ENCODE data around the gene HLA-A. TPM values are rescaled to one million over a fixed set of nuclear protein-coding genes. Genes with fewer than 3 reads are reported as not detected.

Gene HLA-A
- total RNA-seq, result 100 to 1,000 TPM; 107 to 561 (median 406) TPM
- long read RNA-seq, transcript HLA-A-203 (8 exons, 1,611 nt), result major isoform, 138 of 165 reads
- long read RNA-seq, partial matches to known transcripts, result 14 of 165 reads
- long read RNA-seq, other reads (novel, unspliced or antisense), result 13 of 165 reads

- DNase-seq, result peak; percentile 90 to 94 (median 93)
- peak; percentile 96 to 98 (median 98) for ATAC-seq
- Histone ChIP-seq H3K36me3 (no peaks in the 10 kb centered on the region), H3K27ac (peak within 1 kb of the TSS; percentile 71 to 95 (median 83)), H3K4me1 (no peaks in the 10 kb centered on the region), H3K4me3 (peak within 1 kb of the TSS; percentile 31 to 56 (median 50)), H3K9me3 (no peaks in the 10 kb centered on the region), H3K27me3 (no peaks in the 10 kb centered on the region)
- intact Hi-C loops (cut with DNase I), result no loop called here
- WGBS (ENCODE audit: insufficient coverage, low coverage, low lambda C conversion rate, missing lambda C conversion rate), result 0% methylated on average over 3 of the region's 68 CpGs
- TF ChIP-seq, protein P1, sequence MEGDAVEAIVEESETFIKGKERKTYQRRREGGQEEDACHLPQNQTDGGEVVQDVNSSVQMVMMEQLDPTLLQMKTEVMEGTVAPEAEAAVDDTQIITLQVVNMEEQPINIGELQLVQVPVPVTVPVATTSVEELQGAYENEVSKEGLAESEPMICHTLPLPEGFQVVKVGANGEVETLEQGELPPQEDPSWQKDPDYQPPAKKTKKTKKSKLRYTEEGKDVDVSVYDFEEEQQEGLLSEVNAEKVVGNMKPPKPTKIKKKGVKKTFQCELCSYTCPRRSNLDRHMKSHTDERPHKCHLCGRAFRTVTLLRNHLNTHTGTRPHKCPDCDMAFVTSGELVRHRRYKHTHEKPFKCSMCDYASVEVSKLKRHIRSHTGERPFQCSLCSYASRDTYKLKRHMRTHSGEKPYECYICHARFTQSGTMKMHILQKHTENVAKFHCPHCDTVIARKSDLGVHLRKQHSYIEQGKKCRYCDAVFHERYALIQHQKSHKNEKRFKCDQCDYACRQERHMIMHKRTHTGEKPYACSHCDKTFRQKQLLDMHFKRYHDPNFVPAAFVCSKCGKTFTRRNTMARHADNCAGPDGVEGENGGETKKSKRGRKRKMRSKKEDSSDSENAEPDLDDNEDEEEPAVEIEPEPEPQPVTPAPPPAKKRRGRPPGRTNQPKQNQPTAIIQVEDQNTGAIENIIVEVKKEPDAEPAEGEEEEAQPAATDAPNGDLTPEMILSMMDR (IDR thresholded peaks at IDR 0.05), result no peak
- peak; percentile 90 for TF ChIP-seq POLR2A (IDR thresholded peaks at IDR 0.05)
These were observed at the start of gene HLA-A for GRCh38 chr6:29942275-29943052. HLA-A (plus strand) TSS chr6:29942532; CDS start chr6:29942554, 22 bp downstream.

- DNase-seq (no peak), ATAC-seq (no peak)
- Histone ChIP-seq H3K9me3 (no peaks in the 10 kb centered on the region), H3K27ac (no peak overlapping the region), H3K4me3 (no peak overlapping the region), H3K36me3 (no peaks in the 10 kb centered on the region), H3K27me3 (no peaks in the 10 kb centered on the region), H3K4me1 (no peaks in the 10 kb centered on the region)
- intact Hi-C loops (cut with DNase I), result no loop called here
- TF ChIP-seq, protein P1 (IDR thresholded peaks at IDR 0.05), result no peak
- TF ChIP-seq POLR2A (IDR thresholded peaks at IDR 0.05), result no peak
These were observed 49.6 kb upstream of the HLA-A start for GRCh38 chr6:29892696-29893095.

DNA sequence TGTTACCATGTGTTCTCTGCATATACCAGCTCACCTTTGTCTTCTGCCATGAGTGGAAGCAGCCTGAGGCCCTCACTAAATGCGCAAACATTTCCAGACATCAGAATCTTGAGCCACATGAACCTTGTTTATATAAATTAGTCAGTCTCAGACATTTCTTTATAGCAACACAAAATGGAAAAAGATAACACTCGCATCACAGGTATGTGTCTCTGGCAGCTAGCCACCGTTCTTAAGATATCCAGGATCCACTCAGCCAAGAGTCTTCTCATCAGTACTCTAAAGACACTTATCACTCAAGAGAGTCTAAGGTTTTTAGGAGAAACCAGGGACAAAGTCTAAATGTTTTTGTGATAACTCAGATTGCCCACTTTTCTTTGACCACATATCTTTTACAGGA, 43.1 kb upstream of the HLA-A start:
- WGBS (ENCODE audit: insufficient coverage, low coverage, low lambda C conversion rate, missing lambda C conversion rate), result 90% methylated on average over 3 of the region's 3 CpGs
- no peak overlapping the region for H3K27ac ChIP-seq
- H3K36me3 ChIP-seq, result no peaks in the 10 kb centered on the region
- TF ChIP-seq, protein P1 (IDR thresholded peaks at IDR 0.05), result no peak
- no peak for TF ChIP-seq POLR2A (IDR thresholded peaks at IDR 0.05)
- intact Hi-C loops (cut with DNase I), result no loop called here
- H3K4me1 ChIP-seq, result no peaks in the 10 kb centered on the region
- no peaks in the 10 kb centered on the region for H3K9me3 ChIP-seq
- no peaks in the 10 kb centered on the region for H3K27me3 ChIP-seq
- H3K4me3 ChIP-seq, result no peak overlapping the region
- ATAC-seq (no peak), DNase-seq (no peak)

DNA sequence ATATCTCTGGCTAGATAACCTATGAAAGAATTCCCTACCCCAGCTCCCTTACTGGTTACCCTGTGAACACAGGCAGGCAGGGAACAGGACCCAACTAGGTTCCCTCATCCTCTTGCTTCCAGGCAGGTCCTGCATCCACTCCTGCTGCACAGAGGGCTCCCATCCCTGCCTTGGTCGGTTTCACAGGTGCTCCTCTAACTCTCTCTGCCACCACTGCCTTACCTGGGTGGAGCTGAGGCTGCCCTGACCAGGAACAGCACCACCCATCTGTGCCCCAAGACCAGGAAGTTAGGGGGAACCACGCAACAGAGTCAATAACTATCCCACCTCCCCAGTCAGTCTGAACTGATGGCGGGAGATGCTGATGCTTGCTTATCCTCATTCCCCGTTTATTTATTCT, 37.0 kb upstream of the HLA-A start:
- Histone ChIP-seq H3K4me1 (peaks cover 0 to 10% (median 3%) of the 10 kb centered on the region in 4 donors), H3K27me3 (no peaks in the 10 kb centered on the region), H3K27ac (no peak overlapping the region), H3K36me3 (no peaks in the 10 kb centered on the region), H3K4me3 (no peak overlapping the region), H3K9me3 (no peaks in the 10 kb centered on the region)
- no peak for ATAC-seq
- TF ChIP-seq, protein P1 (IDR thresholded peaks at IDR 0.05), result no peak
- TF ChIP-seq POLR2A (IDR thresholded peaks at IDR 0.05), result no peak
- no peak for DNase-seq
- 70% methylated on average over 3 of the region's 4 CpGs for WGBS (ENCODE audit: insufficient coverage, low coverage, low lambda C conversion rate, missing lambda C conversion rate)
- intact Hi-C loops (cut with DNase I), result no loop called here

Measured in right lobe of liver (tissue), 6 donors.